Endothelial cell of umbilical vein (primary cell): ENCODE results near the gene LATS2. TPM values are rescaled to one million over a fixed set of nuclear protein-coding genes. Genes with fewer than 3 reads are reported as not detected.

Experiments used
- BruUV-seq: library from RNA; stranded (reverse); fragments of 400-500 nt; replicated peaks from 2 replicates; lab custom pipeline; 2021; lab: Mats Ljungman, UMichigan
- CTCF ChIA-PET: fragments of 300-600, 350-600 bp; sonication (Branson Sonifier 250); formaldehyde crosslinking; loops from one replicate; lab custom pipeline; 2021; ENCODE audit warnings: antibody characterized with exemption, inconsistent platforms; lab: Charles Lee
- POLR2A ChIA-PET: fragments of 300-600, 350-600 bp; sonication (Branson Sonifier 250); formaldehyde crosslinking; loops from one replicate; lab custom pipeline; 2021; ENCODE audit warnings: antibody characterized with exemption, inconsistent platforms; lab: Charles Lee
- DNase-seq: peaks from one replicate; pipeline ENCODE4 v3.0.0-alpha.2; 2011; ENCODE audit warnings: low read depth, low spot score
- FAIRE-seq: peaks from 2 replicates; lab custom pipeline; 2011; peaks lifted over from hg19 to GRCh38; lab: Jason Lieb, UNC
- H2AFZ ChIP-seq: 2 replicates; pipeline ENCODE4 v1.6.0; 2012; ENCODE audit warnings: low read depth, low read length, control low read depth, inconsistent platforms
- H3K27ac ChIP-seq: 2 replicates; pipeline ENCODE4 v1.5.1; 2011; ENCODE audit warnings: low read depth, mild to moderate bottlenecking, control low read depth, low read length, moderate library complexity; ENCODE audit not compliant: insufficient read depth
- H3K27me3 ChIP-seq, 2 experiments: 2 replicates each; pipeline versions ENCODE4 v1.6.0 to v1.6.1; 2011; ENCODE audit warnings: low read length in 2 of 2, mixed read lengths in 1 of 2; ENCODE audit not compliant: control insufficient read depth in 2 of 2, insufficient read depth in 2 of 2
- H3K36me3 ChIP-seq, 2 experiments: 2 replicates in 1 of 2; 3 replicates in 1 of 2; pipeline ENCODE4 v1.5.1; 2011; ENCODE audit warnings: low read length in 2 of 2, mild to moderate bottlenecking in 1 of 2, moderate library complexity in 1 of 2; ENCODE audit not compliant: control insufficient read depth in 2 of 2, insufficient read depth in 2 of 2; ENCODE audit errors: extremely low read depth in 1 of 2
- H3K4me1 ChIP-seq: 3 replicates; pipeline ENCODE4 v1.5.1; 2011; ENCODE audit warnings: mild to moderate bottlenecking, low read length; ENCODE audit not compliant: control insufficient read depth, insufficient read depth; ENCODE audit errors: extremely low read depth
- H3K4me2 ChIP-seq: 2 replicates; pipeline ENCODE4 v1.6.1; 2011; ENCODE audit warnings: low read length, control low read depth, mixed read lengths; ENCODE audit not compliant: insufficient read depth
- H3K4me3 ChIP-seq, 3 experiments: fragments of 200-600 bp in 1 of 3; sonication (generic), shearing (Covaris generic) in 1 of 3; replicated peaks in 1 of 3; 2 replicates each; pipeline ENCODE4 v1.5.1; 2011 to 2016; ENCODE audit warnings: control low read depth in 3 of 3, low read length in 3 of 3, mild to moderate bottlenecking in 2 of 3, inconsistent platforms in 1 of 3, low read depth in 1 of 3, moderate library complexity in 1 of 3; ENCODE audit not compliant: insufficient read depth in 1 of 3
- H3K79me2 ChIP-seq: 2 replicates; pipeline ENCODE4 v1.6.0; 2012; ENCODE audit warnings: low read length, inconsistent platforms; ENCODE audit not compliant: control insufficient read depth, insufficient read depth
- H3K9ac ChIP-seq: replicated peaks from 2 replicates; pipeline ENCODE3; 2011; ENCODE audit warnings: low read length, control low read depth; ENCODE audit not compliant: insufficient read depth; ENCODE audit errors: extremely low read depth
- H3K9me1 ChIP-seq: replicated peaks from 3 replicates; pipeline ENCODE4 v1.6.0; 2011; ENCODE audit warnings: mild to moderate bottlenecking, low read length; ENCODE audit not compliant: control insufficient read depth, insufficient read depth; ENCODE audit errors: extremely low read depth
- H3K9me3 ChIP-seq: replicated peaks from 2 replicates; pipeline ENCODE4 v1.5.1; 2012; ENCODE audit warnings: low read length, inconsistent platforms; ENCODE audit not compliant: control insufficient read depth, insufficient read depth
- H4K20me1 ChIP-seq: replicated peaks from 2 replicates; pipeline ENCODE3; 2011; ENCODE audit warnings: mild to moderate bottlenecking, low read length; ENCODE audit not compliant: control insufficient read depth, insufficient read depth; ENCODE audit errors: extremely low read depth
- EZH2 ChIP-seq: IDR thresholded peaks from 2 replicates; pipeline ENCODE4 v1.6.1; 2012; ENCODE audit warnings: borderline replicate concordance, low read depth, mild to moderate bottlenecking, moderate library complexity, low read length, inconsistent platforms; ENCODE audit not compliant: severe bottlenecking
- FOS ChIP-seq: IDR thresholded peaks from 2 replicates; pipeline ENCODE4 v1.6.1; 2011; ENCODE audit warnings: mild to moderate bottlenecking, low read length, moderate library complexity, borderline replicate concordance; ENCODE audit not compliant: insufficient read depth
- GATA2 ChIP-seq: IDR thresholded peaks from 2 replicates; pipeline ENCODE4 v1.7.0; 2011; ENCODE audit warnings: low read depth, mild to moderate bottlenecking, moderate library complexity, mixed read lengths, low read length; ENCODE audit not compliant: insufficient read length, insufficient read depth
- JUN ChIP-seq: IDR thresholded peaks from 2 replicates; pipeline ENCODE4 v1.6.1; 2011; ENCODE audit warnings: borderline replicate concordance, low read depth; ENCODE audit not compliant: insufficient read length, insufficient read depth
- MYC ChIP-seq: IDR thresholded peaks from one replicate; pipeline ENCODE4 v1.6.1; 2011; ENCODE audit warnings: mild to moderate bottlenecking, low read depth, low read length
- POLR2A ChIP-seq: IDR thresholded peaks from 2 replicates; pipeline ENCODE4 v1.6.1; 2012; ENCODE audit warnings: low read depth, mild to moderate bottlenecking, control low read depth, low read length
- POLR2AphosphoS5 ChIP-seq: IDR thresholded peaks from 2 replicates; pipeline ENCODE4 v1.6.1; 2012; ENCODE audit warnings: low read depth, mild to moderate bottlenecking, control low read depth, low read length, moderate library complexity; ENCODE audit not compliant: insufficient read depth
- dilution Hi-C: fragments of 300-500 bp; cut with MboI; formaldehyde crosslinking; loops from one replicate; pipeline ENCODE4 v1.15.0; 2019; ENCODE audit warnings: low sequenced_read_pairs; ENCODE audit not compliant: extremely low pct_ligation_motif_present
- intact Hi-C: fragments of 100-400 bp; cut with micrococcal nuclease; formaldehyde crosslinking; loops from one replicate; pipeline ENCODE4 v1.10.0; 2022
- polyA plus RNA-seq, 4 experiments: library from polyadenylated mRNA; depleted of rRNA in 3 of 4; stranded (reverse) in 3 of 4; unstranded in 1 of 4; fragments of >200 nt; gene quantifications; 2 replicates each; pipeline versions ENCODE4 v1.2.1 to v1.2.3, GENCODE V29; 2011 to 2012; ENCODE audit warnings: missing spikeins in 1 of 4
- total RNA-seq: library from RNA; stranded (reverse); gene quantifications from 2 replicates; pipeline ENCODE4 v1.2.3, GENCODE V29; 2021
- TF ChIP-seq, protein P1 (sequence below): IDR thresholded peaks from 2 replicates; pipeline ENCODE4 v1.6.1; 2011; ENCODE audit not compliant: insufficient read depth, insufficient read length
- TF ChIP-seq, protein P2 (sequence below), 2 donors: IDR thresholded peaks; 1 replicate in 1 of 2; 2 replicates in 1 of 2; pipeline ENCODE4 v1.5.1; 2011; ENCODE audit warnings: low read length in 2 of 2, mild to moderate bottlenecking in 2 of 2, moderate library complexity in 2 of 2, control low read depth in 1 of 2, inconsistent platforms in 1 of 2, low read depth in 1 of 2; ENCODE audit not compliant: insufficient read depth in 1 of 2; ENCODE audit errors: extremely low read depth in 1 of 2

LATS2 gene
- total and polyA plus RNA-seq, 2 donors (not counting 3 experiments of a cell fraction or from before 2014, with no cell fraction given), result 33.5 to 67.6 TPM

DNA sequence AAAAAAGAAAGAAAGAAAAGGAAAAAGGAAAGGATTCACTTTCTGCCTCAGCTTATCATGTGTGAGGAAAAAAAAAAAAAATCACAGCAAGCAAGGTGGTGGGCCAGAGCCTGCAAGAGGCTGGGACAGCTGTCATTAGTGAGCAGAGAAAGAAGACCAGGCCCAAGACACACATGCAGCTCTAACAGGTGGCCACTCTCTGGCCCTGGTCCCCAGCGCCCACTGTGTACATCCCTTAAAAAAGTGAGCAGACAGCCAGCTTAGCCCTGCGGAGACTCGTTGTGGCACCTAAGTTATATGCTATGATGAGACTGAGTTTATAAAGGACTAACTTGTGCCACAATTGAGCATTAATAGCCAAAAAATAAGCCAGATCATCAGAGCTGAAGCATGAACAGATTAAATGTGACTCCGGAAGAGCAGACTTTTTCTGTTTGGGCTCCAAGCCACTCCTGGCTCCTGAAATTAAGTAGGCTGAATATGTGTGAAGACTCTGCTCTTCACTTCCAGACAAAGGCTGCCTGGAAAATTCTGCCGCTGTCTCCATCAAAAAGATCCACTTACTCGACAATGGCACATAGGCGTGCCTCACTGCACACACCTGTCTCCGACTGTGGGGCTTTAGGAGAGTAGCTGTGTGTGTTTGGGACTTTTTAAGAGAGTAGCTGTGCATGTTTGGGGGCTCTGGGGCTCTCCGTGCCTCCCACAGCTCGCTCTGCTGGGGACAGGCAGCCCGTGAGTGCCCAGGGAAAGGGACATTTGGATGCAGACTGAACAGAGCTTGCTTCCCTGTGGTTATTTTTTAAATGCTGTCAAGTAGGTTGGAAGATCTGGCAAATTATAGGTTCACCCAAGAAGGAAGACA, 55.0 kb downstream of the LATS2 start:
- Histone ChIP-seq H3K4me3 (no peak overlapping the region), H3K9me1 (no peaks in the 10 kb centered on the region), H4K20me1 (peaks cover 13% of the 10 kb centered on the region), H3K9me3 (no peaks in the 10 kb centered on the region), H3K9ac (no peak overlapping the region), H3K4me1 (no peaks in the 10 kb centered on the region), H3K4me2 (no peak overlapping the region), H3K27ac (no peak overlapping the region), H2AFZ (no peak overlapping the region), H3K36me3 (peaks cover 0 to 6% of the 10 kb centered on the region in 2 experiments), H3K27me3 (no peaks in the 10 kb centered on the region), H3K79me2 (peaks cover 96% of the 10 kb centered on the region)
- FAIRE-seq (no peak), DNase-seq (no peak)
- intact Hi-C loops (no loop called here), dilution Hi-C loops (no loop called here)
- BruUV-seq, result no TSS peak
- ChIA-PET CTCF (interaction anchor here (0.9 kb wide), 1 partner anchor 54 kb away, joined by 3 read pairs; no protein-coding TSS in a partner anchor), POLR2A (no interaction called here)
- no peak for TF ChIP-seq FOS
- TF ChIP-seq, protein P1, sequence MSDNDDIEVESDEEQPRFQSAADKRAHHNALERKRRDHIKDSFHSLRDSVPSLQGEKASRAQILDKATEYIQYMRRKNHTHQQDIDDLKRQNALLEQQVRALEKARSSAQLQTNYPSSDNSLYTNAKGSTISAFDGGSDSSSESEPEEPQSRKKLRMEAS, result no peak
- TF ChIP-seq GATA2, result no peak
- no peak for TF ChIP-seq JUN
- TF ChIP-seq, protein P2, sequence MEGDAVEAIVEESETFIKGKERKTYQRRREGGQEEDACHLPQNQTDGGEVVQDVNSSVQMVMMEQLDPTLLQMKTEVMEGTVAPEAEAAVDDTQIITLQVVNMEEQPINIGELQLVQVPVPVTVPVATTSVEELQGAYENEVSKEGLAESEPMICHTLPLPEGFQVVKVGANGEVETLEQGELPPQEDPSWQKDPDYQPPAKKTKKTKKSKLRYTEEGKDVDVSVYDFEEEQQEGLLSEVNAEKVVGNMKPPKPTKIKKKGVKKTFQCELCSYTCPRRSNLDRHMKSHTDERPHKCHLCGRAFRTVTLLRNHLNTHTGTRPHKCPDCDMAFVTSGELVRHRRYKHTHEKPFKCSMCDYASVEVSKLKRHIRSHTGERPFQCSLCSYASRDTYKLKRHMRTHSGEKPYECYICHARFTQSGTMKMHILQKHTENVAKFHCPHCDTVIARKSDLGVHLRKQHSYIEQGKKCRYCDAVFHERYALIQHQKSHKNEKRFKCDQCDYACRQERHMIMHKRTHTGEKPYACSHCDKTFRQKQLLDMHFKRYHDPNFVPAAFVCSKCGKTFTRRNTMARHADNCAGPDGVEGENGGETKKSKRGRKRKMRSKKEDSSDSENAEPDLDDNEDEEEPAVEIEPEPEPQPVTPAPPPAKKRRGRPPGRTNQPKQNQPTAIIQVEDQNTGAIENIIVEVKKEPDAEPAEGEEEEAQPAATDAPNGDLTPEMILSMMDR (IDR thresholded peaks at IDR 0.05; ENCODE audit: extremely low read depth in 1 of 2, insufficient read depth in 1 of 2, low read depth in 1 of 2, low read length in 2 of 2), result no peak
- no peak for TF ChIP-seq MYC
- no peak for TF ChIP-seq EZH2
- TF ChIP-seq POLR2AphosphoS5, result no peak
- no peak for TF ChIP-seq POLR2A
